Calu3 (cell line): ENCODE results near the gene AKAP7. TPM values are rescaled to one million over a fixed set of nuclear protein-coding genes. Genes with fewer than 3 reads are reported as not detected.

Experiments
- BruUV-seq: library from RNA; stranded (reverse); fragments of 400-500 nt; replicated peaks from 2 replicates; lab custom pipeline; 2021; lab: Mats Ljungman, UMichigan
- CTCF ChIA-PET: fragments of 300-600 bp; sonication (Branson Sonifier 250); formaldehyde crosslinking; loops from one replicate; lab custom pipeline; 2022; ENCODE audit warnings: antibody characterized with exemption; lab: Charles Lee
- DNase-seq: peaks from one replicate; pipeline ENCODE4 v3.0.0; 2022
- H3K27ac Mint-ChIP-seq: one replicate; pipeline ENCODE4 v1.8.0; 2022; ENCODE audit warnings: mixed read lengths; ENCODE audit not compliant: unreplicated experiment
- H3K27me3 Mint-ChIP-seq: one replicate; pipeline ENCODE4 v1.8.0; 2022; ENCODE audit warnings: mixed read lengths; ENCODE audit not compliant: unreplicated experiment
- H3K36me3 Mint-ChIP-seq: one replicate; pipeline ENCODE4 v1.8.0; 2022; ENCODE audit warnings: mild to moderate bottlenecking, moderate library complexity, mixed read lengths; ENCODE audit not compliant: insufficient read depth, unreplicated experiment
- H3K4me1 Mint-ChIP-seq: one replicate; pipeline ENCODE4 v1.8.0; 2022; ENCODE audit warnings: mild to moderate bottlenecking, low read depth, mixed read lengths; ENCODE audit not compliant: unreplicated experiment
- H3K4me3 Mint-ChIP-seq: one replicate; pipeline ENCODE4 v1.8.0; 2022; ENCODE audit warnings: mild to moderate bottlenecking, low read depth, moderate library complexity, mixed read lengths; ENCODE audit not compliant: unreplicated experiment
- H3K9me3 Mint-ChIP-seq: one replicate; pipeline ENCODE4 v1.8.0; 2022; ENCODE audit warnings: low read depth, mixed read lengths; ENCODE audit not compliant: unreplicated experiment
- CTCF ChIP-seq: fragments of 200-600 bp; IDR thresholded peaks from one replicate; pipeline ENCODE4 v1.8.0; 2022; ENCODE audit warnings: antibody characterized with exemption; ENCODE audit not compliant: unreplicated experiment
- intact Hi-C: fragments of 100-400 bp; cut with micrococcal nuclease; formaldehyde crosslinking; loops from one replicate; pipeline ENCODE4 v1.10.0; 2022; ENCODE audit not compliant: unreplicated experiment
- total RNA-seq: library from RNA; stranded (reverse); gene quantifications from 2 replicates; pipeline ENCODE4 v1.2.3, GENCODE V29; 2022

The AKAP7 gene
- total RNA-seq, 1 experiment from 2014 or later, result 7.7 TPM

DNA sequence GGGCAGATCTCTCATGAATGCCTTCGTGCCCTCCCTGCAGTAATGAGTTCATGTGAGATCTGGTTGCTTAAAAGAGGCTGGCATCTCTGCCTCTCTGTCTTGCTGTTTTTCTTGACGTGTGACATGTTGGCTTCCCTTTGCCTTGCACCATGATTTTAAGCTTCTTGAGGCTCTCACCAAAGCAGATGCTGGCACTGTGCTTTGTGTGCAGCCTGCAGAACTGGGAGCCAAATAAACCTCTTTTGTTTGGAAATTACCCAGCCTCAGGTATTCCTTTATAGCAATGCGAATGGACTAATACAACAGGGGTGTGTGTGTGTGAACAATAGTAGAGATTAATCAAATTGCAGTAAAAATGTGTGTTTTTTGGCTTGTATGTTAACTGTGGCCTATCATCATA is 8.1 kb downstream of the AKAP7 start:
- intact Hi-C loops, result no loop called here
- peaks cover 2% of the 10 kb centered on the region for H3K9me3 Mint-ChIP-seq
- no TSS peak for BruUV-seq
- CTCF ChIA-PET, result no interaction called here
- no peaks in the 10 kb centered on the region for H3K27me3 Mint-ChIP-seq
- H3K4me3 Mint-ChIP-seq, result no peak overlapping the region
- H3K4me1 Mint-ChIP-seq, result no peaks in the 10 kb centered on the region
- no peak for DNase-seq
- H3K27ac Mint-ChIP-seq, result no peak overlapping the region
- TF ChIP-seq CTCF, result no peak
- H3K36me3 Mint-ChIP-seq, result no peaks in the 10 kb centered on the region

- H3K4me3 Mint-ChIP-seq, result no peak overlapping the region
- H3K4me1 Mint-ChIP-seq, result no peaks in the 10 kb centered on the region
- TF ChIP-seq CTCF, result no peak
- DNase-seq, result no peak
- H3K27ac Mint-ChIP-seq, result no peak overlapping the region
- no peaks in the 10 kb centered on the region for H3K36me3 Mint-ChIP-seq
- intact Hi-C loops, result no loop called here
- CTCF ChIA-PET, result no interaction called here
- BruUV-seq, result no TSS peak
- peaks cover 2% of the 10 kb centered on the region for H3K9me3 Mint-ChIP-seq
- H3K27me3 Mint-ChIP-seq, result no peaks in the 10 kb centered on the region
These were observed 11.6 kb downstream of the AKAP7 start for GRCh38 chr6:131146865-131147264.

DNA sequence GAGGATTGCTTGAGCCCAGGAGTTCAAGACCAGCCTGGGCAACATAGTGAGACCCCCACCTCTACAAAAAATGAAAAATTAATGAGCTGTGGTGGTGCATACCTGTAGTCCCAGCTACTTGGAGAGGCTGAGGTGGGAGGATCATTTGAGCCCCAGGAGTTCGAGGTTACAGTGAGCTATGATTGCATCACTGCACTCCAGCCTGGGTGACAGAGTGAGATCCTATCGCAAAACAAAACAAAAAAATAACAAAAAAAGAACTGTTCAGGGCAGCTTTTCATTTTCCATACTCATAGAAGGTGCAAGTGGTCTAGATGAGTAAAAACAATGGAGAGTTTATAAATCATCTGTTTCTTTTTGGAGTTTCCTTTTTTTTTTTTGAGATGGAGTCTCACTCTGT is 21.1 kb downstream of the AKAP7 start:
- H3K36me3 Mint-ChIP-seq, result no peaks in the 10 kb centered on the region
- no peaks in the 10 kb centered on the region for H3K27me3 Mint-ChIP-seq
- no peaks in the 10 kb centered on the region for H3K9me3 Mint-ChIP-seq
- TF ChIP-seq CTCF, result no peak
- CTCF ChIA-PET, result interaction anchor here (0.6 to 0.9 kb wide), 2 partner anchors 22 to 271 kb away, joined by 3 read pairs; no protein-coding TSS in a partner anchor
- no peak overlapping the region for H3K27ac Mint-ChIP-seq
- no peak for DNase-seq
- no peaks in the 10 kb centered on the region for H3K4me1 Mint-ChIP-seq
- no peak overlapping the region for H3K4me3 Mint-ChIP-seq
- no TSS peak for BruUV-seq
- intact Hi-C loops, result no loop called here

DNA sequence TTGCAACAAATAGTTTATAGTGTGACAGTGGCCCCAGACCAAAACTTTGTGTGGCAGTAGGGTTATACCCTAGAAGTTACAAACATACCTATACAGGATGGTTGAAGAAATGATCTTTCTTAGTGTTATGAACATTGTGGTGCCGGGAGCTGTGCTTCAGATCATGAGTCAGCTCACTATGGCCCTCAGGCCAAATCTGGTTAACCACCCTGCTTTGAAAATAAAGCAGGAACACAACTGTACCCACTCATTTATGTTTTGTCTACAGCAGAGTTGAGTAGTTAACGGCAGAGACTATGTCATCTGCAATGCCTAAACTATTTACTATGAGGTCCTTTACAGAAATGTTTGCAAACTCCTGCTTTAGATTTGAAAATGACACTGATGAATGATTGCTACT is 24.3 kb downstream of the AKAP7 start:
- no peak for DNase-seq
- Mint-ChIP-seq H3K4me1 (peaks cover 8% of the 10 kb centered on the region), H3K27ac (no peak overlapping the region), H3K4me3 (no peak overlapping the region), H3K9me3 (no peaks in the 10 kb centered on the region), H3K27me3 (no peaks in the 10 kb centered on the region), H3K36me3 (no peaks in the 10 kb centered on the region)
- BruUV-seq, result no TSS peak
- TF ChIP-seq CTCF, result no peak
- CTCF ChIA-PET, result no interaction called here
- intact Hi-C loops, result no loop called here
